IPS-18c (cell line): ENCODE measurements around the gene SMAD4.

Source experiments
- H3K4me3 ChIP-seq: 2 replicates; pipeline ENCODE4 v1.7.0; 2013; ENCODE audit warnings: low read depth, mild to moderate bottlenecking, low read length, moderate library complexity; ENCODE audit not compliant: insufficient read depth
- H3K9me3 ChIP-seq: one replicate; pipeline ENCODE4 v1.6.1; 2013; ENCODE audit warnings: mild to moderate bottlenecking, low read length, moderate library complexity; ENCODE audit not compliant: control insufficient read depth, insufficient read depth

Gene SMAD4

DNA sequence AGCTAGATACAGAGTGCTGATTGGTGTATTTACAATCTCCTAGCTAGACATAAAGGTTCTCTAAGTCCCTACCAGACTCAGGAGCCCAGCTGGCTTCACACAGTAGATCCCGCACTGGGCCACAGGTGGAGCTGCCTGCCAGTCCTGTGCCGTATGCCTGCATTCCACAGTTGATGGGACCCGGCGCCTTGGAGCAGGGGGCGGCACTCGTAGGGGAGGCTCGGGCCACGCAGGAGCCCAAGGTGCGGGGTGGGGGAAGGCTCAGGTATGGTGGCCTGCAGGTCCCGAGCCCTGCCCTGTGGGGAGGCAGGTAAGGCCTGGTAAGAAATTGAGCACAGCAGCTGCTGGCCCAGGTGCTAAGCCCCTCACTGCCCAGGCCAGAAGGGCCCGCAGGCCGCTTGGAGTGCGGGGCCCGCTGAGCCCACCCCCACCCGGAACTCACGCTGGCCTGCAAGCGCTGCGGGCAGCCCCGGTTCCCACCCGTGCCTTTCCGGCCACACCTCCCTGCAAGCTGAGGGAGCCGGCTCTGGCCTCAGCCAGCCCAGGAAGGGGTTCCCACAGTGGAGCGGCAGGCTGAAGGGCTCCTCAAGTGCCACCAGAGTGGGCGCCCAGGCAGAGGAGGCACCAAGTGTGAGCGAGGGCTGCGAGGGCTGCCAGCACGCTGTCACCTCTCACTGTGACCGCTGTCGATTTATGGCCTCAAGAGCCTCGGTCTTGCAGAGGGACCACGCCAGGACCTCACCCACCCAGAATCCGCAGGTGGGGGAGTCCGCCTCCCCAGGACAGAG, 91.0 kb downstream of the SMAD4 start:
- Histone ChIP-seq H3K4me3 (no peak overlapping the region), H3K9me3 (peaks cover 13% of the 10 kb centered on the region)

DNA sequence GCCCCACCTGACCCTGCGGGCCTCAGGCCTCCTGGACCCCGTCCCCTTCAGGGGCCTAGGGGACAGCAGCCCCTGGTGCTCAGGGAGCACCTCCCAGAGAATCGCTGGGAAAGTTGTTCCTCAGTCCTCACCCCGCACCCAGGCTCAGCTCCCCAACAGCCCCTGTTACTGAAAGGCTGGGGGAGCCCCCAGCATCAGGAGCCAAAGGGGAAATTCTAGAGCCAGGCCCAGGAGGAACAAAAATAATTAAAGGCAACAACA, 91.5 kb downstream of the SMAD4 start:
- Histone ChIP-seq H3K4me3 (no peak overlapping the region), H3K9me3 (peaks cover 13% of the 10 kb centered on the region)

DNA sequence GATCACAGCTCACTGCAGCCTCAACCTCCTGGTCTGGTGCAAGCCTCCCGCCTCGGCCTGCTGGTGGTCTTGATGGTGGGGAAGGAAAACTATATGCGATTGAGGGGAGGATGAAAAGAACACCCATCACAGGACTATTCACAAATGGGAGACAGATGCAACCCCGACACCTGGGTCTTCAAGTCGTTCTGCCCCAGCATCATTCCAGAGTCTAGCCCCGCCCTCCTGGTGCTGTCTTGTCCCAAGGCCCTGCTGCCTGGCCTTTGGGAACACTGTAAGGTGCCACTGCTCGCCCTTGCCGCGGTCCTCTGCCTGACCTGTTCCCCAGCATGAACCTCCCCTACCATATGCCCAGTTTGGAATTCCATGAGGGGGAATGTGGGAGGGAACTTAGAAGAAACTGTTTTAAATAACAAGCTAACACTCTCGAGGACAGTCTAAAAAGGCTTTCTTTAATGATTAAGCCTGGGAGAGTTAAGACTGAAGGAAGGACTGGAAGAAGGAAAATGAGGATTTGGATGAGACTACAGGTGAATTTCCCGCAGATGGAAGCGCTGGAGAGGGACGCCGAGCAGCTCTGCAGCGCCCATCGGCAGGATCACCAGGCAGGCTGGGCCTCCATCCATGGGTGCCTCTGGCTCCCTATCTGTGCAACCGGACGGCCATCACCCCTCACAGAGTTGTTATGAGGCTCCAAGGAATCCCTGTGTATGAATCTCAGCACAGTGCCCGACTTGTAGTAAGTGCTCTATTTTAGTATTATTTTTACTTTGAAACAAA, 92.4 kb downstream of the SMAD4 start:
- Histone ChIP-seq H3K9me3 (peaks cover 10% of the 10 kb centered on the region), H3K4me3 (no peak overlapping the region)

DNA sequence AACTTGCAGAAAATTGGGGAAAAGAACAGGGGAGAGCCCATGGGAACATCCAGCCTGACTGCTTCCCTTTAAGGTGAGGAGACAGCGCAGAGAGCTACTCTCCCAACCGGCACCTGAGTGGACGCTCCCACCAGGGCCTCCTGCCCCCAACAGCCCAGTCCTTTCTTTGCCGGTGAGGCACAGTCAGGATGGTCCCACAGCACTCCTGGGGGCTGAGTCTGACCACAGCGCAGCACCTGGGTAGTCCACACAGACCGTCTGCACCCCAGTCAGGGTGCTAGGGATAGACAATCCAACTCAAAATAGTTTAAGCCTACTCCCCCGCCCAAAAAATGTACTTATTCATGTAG, 93.0 kb downstream of the SMAD4 start:
- Histone ChIP-seq H3K4me3 (no peak overlapping the region), H3K9me3 (peaks cover 10% of the 10 kb centered on the region)

DNA sequence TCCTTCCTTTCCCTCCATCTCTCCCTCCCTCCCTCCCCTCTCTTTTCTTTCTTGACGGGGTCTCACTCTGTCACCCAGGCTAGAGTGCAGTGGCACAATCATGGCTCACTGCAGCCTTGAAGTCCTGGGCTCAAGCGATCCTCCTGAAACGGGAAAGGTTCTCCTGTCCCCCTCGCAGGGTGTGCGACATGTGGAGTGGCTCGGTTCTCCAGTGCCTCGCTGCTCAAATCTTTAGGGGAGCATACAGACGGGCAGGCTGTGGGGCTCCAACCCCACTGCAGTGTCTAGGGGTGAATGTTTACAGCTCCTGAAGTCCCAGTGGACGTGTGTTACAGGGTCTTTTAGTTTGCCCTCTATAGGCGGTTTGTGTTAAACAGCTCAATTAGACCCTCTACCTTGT, 93.5 kb downstream of the SMAD4 start:
- no peak overlapping the region for H3K4me3 ChIP-seq
- peaks cover 10% of the 10 kb centered on the region for H3K9me3 ChIP-seq

DNA sequence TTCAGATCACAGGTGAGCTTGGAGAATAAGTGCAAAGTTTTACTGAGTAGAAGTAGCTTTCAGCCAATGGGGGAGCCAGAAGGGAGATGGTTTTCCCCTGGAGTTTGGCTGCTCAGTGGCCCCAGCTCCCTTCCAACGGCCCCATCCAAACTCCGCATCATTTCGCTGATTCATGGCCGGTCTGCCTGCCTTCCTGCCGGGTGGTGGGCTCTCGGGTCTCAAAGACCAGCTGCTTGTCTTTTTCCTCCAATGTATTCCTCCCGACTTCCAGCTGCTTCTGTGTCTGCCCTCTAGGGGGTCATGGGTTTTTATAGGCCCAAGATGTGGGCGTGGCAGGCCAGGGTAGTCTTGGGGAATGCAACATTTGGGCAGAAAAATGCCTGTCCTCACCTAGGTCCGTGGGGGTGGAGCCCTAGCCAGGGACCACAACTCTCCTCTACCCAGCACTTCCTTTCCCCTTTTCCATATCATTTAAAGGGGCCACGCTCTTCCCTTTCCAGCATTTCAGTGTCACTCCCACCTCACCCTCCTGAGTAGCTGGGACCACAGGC, 94.0 kb downstream of the SMAD4 start:
- Histone ChIP-seq H3K4me3 (no peak overlapping the region), H3K9me3 (peaks cover 10% of the 10 kb centered on the region)

DNA sequence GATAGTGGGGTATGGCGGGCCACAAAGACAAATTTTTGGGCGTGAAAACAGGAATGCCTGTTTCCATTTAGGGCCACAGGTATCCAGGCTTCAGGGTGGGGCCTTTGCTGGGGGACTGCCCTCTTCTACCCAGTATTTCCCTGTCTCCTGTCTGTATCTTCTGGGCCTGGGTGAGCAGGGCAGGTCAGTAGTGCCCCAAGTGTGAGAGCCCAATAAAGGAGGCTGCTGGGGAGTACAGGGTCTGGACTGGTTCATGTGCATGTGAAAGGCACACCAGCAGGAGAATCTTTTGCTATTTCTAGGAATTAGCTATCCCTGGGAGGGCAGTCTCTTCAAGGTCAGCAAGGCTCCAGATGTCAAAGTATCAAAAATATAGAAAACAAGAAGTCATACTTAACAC, 96.0 kb downstream of the SMAD4 start:
- Histone ChIP-seq H3K9me3 (peaks cover 5% of the 10 kb centered on the region), H3K4me3 (no peak overlapping the region)

DNA sequence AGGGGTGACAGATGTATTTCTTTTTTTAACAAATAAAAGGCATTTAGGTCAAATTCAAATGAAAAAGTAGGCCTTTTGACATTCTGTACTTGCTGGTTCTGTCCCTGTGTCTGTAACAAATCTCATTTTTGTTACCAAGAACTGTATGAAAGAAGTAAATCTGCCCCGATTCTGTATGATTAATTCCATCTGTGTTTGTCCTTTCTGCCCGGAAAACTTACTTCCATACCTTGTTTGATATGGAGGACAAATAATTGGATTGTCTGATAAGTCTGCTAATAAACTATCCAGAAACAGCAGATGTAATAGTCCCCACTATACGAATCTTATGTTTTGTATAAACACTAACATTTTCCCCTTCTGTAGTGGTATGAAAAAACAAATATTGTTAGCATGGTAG, 97.7 kb downstream of the SMAD4 start:
- no peak overlapping the region for H3K4me3 ChIP-seq
- H3K9me3 ChIP-seq: peaks cover 5% of the 10 kb centered on the region

DNA sequence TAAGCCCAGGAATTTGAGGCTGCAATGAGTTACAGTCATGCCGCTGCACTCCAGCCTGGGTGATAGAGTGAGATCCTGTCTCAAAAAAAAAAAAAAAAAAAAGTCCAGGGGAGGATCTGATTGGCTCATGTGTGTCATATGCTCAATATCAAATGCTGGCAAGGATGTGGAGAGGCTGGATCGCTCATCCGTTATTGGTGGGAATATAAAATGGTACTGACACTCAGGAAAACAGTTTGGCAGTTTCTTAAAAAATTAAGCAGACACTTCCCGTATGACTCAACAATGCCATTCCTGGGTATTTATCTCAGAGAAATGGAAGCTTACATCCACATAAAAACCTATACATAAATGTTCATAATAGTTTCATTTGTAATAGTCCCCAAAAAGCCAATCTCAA, 98.5 kb downstream of the SMAD4 start:
- Histone ChIP-seq H3K9me3 (peaks cover 2% of the 10 kb centered on the region), H3K4me3 (no peak overlapping the region)

DNA sequence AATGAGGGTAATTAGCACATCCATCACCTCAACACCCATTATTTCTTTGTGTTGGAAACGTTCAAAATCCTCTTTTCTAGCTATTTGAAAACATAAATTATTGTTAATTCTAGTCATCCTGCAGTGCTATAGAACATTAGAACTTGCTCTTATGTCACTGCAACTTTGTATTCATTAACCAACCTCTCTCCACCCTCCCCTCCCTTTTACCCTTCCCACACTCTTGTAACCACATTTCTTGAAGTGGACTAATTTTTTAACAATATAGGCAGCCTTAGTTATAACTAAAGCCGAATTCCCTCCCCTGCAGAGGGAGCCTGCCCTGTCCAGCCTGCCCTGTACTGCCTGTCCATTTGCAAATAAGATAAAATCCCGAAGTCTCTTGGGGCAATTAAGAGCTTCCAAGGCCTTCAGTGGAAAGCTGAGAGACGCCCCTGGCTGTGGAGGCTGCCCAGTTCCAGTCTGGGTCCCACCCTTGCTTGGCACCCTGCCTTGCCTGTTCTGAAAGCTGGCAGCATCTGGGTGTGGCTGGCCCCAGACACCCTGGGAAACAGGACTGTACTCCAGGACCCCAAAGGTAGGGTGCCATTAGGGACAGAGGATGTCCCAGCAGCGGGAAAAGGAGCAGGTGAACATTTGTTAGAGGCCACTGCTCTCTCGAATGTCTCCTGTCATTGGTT, 102.4 kb downstream of the SMAD4 start:
- H3K4me3 ChIP-seq: no peak overlapping the region
- no peaks in the 10 kb centered on the region for H3K9me3 ChIP-seq

DNA sequence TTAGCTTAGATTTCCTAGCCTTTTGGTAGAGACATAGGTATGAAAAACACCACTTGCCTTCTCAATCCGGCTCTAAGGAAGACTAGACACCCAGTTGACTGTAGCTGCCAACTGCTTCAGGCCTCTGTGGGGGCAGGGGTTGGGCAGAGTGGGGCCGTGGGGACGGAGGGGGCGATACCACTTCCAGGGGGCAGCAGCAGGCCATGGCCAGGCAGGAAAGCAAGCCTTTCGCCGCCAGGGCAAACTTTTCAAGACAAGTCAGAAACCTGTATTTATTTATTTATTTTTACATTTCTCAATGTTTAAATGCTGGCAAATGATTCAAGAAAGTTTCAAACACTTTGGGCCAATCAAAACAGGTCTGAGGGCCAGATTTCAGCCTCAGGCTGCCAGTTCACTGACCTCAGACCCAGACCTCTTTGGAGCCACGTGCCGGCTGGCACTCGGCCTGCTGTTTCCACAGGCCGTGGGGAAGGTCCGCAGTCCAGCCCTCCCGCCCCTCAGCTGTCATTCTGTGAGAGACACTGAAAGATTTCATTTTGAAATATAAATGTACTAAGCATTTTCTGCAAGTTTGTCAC, 103.7 kb downstream of the SMAD4 start:
- no peak overlapping the region for H3K4me3 ChIP-seq
- no peaks in the 10 kb centered on the region for H3K9me3 ChIP-seq
